AG10803 (cell line): ENCODE data around the gene MYF6.

Experiments used
- DNase-seq: peaks from one replicate; pipeline ENCODE4 v3.0.0; 2010; ENCODE audit warnings: low read depth
- H3K4me3 ChIP-seq: 2 replicates; pipeline ENCODE4 v1.5.1; 2011; ENCODE audit warnings: mild to moderate bottlenecking, low read length, control low read depth
- TF ChIP-seq, protein P1 (sequence below): conservative IDR thresholded peaks from 2 replicates; pipeline ENCODE4 v1.5.1; 2011; ENCODE audit warnings: mild to moderate bottlenecking, low read length, control low read depth, inconsistent platforms

Gene MYF6

DNA sequence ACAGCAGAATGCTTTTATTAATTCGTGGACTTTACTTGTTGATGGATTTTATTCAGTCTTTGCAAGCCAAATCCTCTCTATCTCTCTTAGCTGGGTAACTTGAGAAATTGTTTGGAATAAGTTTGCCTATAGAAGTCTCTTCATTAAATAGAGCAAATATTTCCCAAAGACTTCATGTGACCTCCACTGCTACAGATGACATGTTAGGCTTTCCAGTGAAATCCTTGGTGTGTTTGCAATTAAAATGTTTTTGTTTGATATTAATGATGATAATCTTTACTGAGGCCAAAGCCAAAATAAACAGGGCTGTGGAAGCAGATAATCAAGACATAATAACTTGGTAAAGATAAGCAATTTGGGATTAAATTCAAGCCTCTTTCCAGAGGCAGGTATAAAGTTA lies 4.4 kb downstream of the MYF6 start:
- DNase-seq: no peak
- TF ChIP-seq, protein P1, sequence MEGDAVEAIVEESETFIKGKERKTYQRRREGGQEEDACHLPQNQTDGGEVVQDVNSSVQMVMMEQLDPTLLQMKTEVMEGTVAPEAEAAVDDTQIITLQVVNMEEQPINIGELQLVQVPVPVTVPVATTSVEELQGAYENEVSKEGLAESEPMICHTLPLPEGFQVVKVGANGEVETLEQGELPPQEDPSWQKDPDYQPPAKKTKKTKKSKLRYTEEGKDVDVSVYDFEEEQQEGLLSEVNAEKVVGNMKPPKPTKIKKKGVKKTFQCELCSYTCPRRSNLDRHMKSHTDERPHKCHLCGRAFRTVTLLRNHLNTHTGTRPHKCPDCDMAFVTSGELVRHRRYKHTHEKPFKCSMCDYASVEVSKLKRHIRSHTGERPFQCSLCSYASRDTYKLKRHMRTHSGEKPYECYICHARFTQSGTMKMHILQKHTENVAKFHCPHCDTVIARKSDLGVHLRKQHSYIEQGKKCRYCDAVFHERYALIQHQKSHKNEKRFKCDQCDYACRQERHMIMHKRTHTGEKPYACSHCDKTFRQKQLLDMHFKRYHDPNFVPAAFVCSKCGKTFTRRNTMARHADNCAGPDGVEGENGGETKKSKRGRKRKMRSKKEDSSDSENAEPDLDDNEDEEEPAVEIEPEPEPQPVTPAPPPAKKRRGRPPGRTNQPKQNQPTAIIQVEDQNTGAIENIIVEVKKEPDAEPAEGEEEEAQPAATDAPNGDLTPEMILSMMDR: no peak
- H3K4me3 ChIP-seq: no peak overlapping the region

DNA sequence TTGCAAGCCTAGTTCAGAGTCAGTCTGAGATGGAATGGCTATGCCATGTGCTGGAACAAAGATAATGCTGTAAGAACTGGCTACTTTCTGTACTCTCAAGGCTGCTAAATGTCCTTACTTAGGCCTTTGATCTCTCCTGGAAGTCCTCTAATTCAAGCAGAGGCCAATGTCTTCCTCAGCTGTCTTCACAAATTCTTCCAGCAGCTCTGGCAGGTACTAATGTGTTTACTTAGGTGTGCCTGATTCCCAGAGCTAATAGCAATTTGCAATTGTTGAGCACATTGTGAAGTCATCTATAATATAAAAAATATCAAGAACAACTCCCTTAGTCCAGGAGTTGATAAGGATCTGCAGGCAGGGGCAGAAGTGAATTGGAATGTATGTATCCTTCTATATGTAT lies 5.4 kb downstream of the MYF6 start:
- TF ChIP-seq, protein P1: no peak
- H3K4me3 ChIP-seq: no peak overlapping the region
- DNase-seq: no peak

DNA sequence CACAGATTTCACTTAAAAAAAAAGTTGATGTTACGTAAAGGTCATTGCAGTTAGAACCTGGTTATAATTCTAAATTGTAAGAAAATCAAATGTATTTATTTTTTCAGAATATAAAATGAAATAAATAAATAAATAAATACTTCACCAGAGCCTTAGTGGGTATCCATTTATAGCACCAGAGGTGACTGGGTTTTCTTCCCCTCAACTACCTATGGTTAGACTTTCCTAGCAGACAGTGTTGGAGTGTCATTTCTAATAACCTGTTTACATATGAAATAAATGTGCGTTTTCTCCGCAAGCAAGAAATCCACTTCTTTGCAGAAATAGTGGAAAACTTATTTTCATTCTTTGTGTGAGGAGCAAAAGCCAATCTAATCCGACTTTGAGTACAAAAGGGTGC lies 6.0 kb downstream of the MYF6 start:
- TF ChIP-seq, protein P1: no peak
- no peak overlapping the region for H3K4me3 ChIP-seq
- DNase-seq: no peak

DNA sequence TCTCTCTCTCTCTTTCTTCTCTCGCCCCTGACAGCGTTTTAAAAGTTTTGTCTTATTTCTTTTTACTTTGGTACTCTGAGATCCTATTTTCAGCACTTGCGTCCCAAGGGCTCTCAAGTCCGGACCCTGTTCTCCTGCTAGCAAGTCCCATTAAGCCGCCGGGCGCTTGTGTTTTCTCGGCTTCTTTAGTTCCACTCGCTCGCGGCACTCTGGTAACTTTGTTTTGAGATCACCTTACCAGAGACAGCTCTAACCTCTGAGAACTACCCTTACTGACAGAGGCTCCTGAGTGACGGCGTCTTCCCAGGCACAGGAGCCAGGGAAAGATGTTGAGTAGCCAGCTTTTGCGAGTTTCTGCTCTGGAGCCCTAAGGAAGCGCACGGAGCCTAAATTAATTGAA lies 6.6 kb downstream of the MYF6 start:
- no peak for DNase-seq
- TF ChIP-seq, protein P1: no peak
- H3K4me3 ChIP-seq: no peak overlapping the region

DNA sequence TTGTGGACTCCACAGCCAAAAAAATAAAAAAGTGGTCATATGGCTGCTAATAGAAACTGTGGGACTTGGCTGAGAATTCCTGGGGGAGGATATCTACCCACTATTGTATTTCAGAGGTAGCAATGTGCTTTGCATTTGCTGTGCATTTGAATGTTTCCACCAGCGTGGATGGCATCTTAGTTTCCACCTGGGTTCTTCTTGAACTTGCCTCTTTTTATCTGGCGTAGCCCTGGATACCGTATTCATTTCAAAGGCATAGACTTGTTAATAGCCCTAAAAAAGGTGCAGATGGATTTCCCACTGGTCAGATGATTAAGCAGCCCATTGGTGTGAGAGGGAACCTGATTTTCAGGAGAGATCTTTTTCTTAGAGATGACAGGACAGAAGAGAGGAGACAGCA lies 7.4 kb downstream of the MYF6 start:
- TF ChIP-seq, protein P1: no peak
- H3K4me3 ChIP-seq: no peak overlapping the region
- no peak for DNase-seq

DNA sequence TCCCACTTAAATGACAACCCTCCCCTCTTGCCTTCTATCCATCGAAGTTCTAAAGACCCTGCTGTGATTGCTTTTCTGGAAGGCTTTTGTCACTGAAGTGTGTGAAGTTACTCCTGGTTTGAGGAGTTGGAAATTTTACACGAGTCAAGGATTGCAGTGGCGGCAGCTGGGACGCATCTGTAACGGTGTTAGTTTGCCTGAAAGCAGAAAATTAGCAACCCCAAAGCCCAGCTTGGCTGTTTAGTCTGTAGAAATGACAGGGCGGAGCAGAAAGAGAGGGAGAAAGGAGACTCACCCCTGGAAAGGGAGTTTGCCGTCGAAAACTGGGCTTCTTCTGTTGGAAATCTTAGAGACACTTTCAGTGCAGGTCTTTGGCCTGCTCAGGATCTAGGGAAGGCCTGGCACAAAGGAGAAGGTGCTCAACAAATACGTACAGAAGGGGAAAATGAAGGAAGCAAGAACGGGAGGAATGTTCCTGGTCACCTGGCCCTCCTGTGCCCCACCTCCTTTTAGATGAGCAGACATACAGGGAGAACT lies 8.3 kb downstream of the MYF6 start:
- no peak overlapping the region for H3K4me3 ChIP-seq
- no peak for DNase-seq
- TF ChIP-seq, protein P1: no peak

DNA sequence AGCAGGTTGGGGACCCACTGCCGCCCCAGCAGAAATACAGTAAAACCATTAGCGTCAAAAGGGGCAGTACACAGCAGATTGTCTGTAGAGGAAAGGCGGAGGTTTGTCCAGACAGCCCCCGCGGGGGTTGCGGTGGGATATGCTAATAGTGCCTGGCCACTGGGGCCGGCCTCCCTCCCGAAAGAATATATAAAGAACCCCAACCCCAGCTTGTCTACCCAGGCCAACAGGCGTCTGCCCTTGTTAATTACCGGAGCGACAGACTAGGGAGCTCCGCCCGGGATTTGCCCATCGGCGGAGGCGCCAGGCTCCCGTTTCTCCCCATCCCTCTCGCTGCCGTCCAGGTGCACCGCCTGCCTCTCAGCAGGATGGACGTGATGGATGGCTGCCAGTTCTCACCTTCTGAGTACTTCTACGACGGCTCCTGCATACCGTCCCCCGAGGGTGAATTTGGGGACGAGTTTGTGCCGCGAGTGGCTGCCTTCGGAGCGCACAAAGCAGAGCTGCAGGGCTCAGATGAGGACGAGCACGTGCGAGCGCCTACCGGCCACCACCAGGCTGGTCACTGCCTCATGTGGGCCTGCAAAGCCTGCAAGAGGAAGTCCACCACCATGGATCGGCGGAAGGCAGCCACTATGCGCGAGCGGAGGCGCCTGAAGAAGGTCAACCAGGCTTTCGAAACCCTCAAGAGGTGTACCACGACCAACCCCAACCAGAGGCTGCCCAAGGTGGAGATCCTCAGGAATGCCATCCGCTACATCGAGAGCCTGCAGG lies 9.4 kb downstream of the MYF6 start, which contains the start of gene MYF5:
TSS of gene MYF5 (plus strand) at position 217 of the 774 bp plus-strand sequence. CDS start at position 369, 152 bp downstream.
- TF ChIP-seq, protein P1: no peak
- H3K4me3 ChIP-seq: no peak within 1 kb of the TSS
- no peak for DNase-seq
